ENCODE measurements around the gene LYPD6B.

LYPD6B gene

GRCh38 chr2:149000158-149000938 lies 38.2 kb upstream of the LYPD6B start:
- H3K36me3 ChIP-seq (ENCODE audit: control insufficient read depth in 1 of 2, insufficient read depth in 2 of 2, low read length in 2 of 2) = no peaks in the 10 kb centered on the region
- H3K27ac ChIP-seq (ENCODE audit: low read length) = no peak overlapping the region
- no peaks in the 10 kb centered on the region for H3K9me3 ChIP-seq (ENCODE audit: control insufficient read depth in 1 of 2, low read length in 2 of 2)
- H3K4me1 ChIP-seq (ENCODE audit: control insufficient read depth in 1 of 2, insufficient read depth in 2 of 2, low read length in 2 of 2) = no peaks in the 10 kb centered on the region
- no peak overlapping the region for H3K4me3 ChIP-seq (ENCODE audit: low read depth in 1 of 2, low read length in 2 of 2)
- H3K27me3 ChIP-seq (ENCODE audit: low read depth, low read length) = no peaks in the 10 kb centered on the region

DNA sequence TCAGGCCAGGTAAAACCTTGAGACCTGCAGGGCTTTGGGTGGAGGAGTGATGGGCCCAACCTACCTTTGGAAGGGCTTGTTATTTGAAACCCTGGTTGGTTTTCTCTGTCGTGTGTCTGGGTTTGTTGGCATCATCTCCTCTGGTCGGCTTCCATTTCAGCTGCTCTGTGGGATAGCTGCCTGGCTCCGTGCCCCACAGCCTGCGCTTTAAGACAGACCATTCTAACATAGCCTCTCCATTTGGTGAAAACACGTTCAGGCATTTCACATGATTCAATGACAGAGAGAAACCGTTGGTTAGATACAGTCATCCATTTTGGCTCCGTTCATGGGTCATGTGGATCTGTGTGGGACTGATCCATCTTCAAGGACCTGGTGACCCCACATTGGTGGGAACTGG lies 37.0 kb upstream of the LYPD6B start:
- Histone ChIP-seq H3K9me3 (ENCODE audit: control insufficient read depth in 1 of 2, low read length in 2 of 2) (no peaks in the 10 kb centered on the region), H3K27ac (ENCODE audit: low read length) (no peak overlapping the region), H3K4me1 (ENCODE audit: control insufficient read depth in 1 of 2, insufficient read depth in 2 of 2, low read length in 2 of 2) (no peaks in the 10 kb centered on the region), H3K4me3 (ENCODE audit: low read depth in 1 of 2, low read length in 2 of 2) (no peak overlapping the region), H3K36me3 (ENCODE audit: control insufficient read depth in 1 of 2, insufficient read depth in 2 of 2, low read length in 2 of 2) (no peaks in the 10 kb centered on the region), H3K27me3 (ENCODE audit: low read depth, low read length) (no peaks in the 10 kb centered on the region)

- Histone ChIP-seq H3K27me3 (ENCODE audit: low read depth, low read length) (no peaks in the 10 kb centered on the region), H3K36me3 (ENCODE audit: control insufficient read depth in 1 of 2, insufficient read depth in 2 of 2, low read length in 2 of 2) (no peaks in the 10 kb centered on the region), H3K9me3 (ENCODE audit: control insufficient read depth in 1 of 2, low read length in 2 of 2) (no peaks in the 10 kb centered on the region), H3K4me1 (ENCODE audit: control insufficient read depth in 1 of 2, insufficient read depth in 2 of 2, low read length in 2 of 2) (no peaks in the 10 kb centered on the region), H3K4me3 (ENCODE audit: low read depth in 1 of 2, low read length in 2 of 2) (no peak overlapping the region), H3K27ac (ENCODE audit: low read length) (no peak overlapping the region)
Observed at GRCh38 chr2:149002378-149002890, 36.1 kb upstream of the LYPD6B start.

DNA sequence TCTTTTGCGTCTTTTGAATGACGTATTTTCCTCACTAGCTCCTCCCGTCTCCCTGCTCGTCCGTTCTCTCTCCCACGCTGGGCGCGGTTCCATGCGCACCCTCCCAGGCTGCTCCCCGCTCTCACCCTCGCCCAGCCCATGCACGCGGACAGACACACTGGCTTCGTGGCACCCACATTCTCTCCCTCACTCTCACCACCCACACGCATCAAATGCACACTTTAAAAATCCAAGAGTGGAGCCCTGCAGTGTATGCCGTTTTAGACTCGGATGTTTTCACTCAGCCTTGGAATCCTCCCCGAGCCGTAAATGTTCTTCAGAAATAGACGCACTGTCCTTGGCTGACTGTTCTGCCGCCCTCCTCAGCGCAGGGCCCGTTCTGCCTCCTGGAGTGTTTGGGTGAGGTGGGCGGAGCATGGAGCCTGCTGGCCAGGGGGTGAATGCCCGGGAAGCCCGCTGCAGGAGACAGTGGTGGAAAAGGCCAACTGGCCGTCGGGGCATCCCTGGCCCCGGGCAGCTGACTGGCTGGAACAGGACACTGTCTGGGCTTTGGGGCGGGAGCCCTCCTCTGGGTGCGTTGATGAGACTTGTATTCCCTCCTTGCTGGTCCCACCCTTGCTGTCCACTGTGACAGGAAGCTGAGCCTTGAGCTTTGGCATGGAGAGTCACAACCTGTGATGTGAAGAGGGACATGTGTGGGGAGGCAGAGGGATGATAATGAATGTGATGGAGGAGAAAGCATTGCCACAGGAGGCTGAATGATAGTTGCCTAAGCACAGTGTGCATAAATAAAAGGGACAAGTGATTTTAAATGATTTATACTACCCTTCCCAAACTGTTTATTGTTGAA lies 35.4 kb upstream of the LYPD6B start:
- H3K9me3 ChIP-seq (ENCODE audit: control insufficient read depth in 1 of 2, low read length in 2 of 2) = no peaks in the 10 kb centered on the region
- no peak overlapping the region for H3K4me3 ChIP-seq (ENCODE audit: low read depth in 1 of 2, low read length in 2 of 2)
- H3K27me3 ChIP-seq (ENCODE audit: low read depth, low read length) = no peaks in the 10 kb centered on the region
- H3K4me1 ChIP-seq (ENCODE audit: control insufficient read depth in 1 of 2, insufficient read depth in 2 of 2, low read length in 2 of 2) = no peaks in the 10 kb centered on the region
- H3K36me3 ChIP-seq (ENCODE audit: control insufficient read depth in 1 of 2, insufficient read depth in 2 of 2, low read length in 2 of 2) = no peaks in the 10 kb centered on the region
- H3K27ac ChIP-seq (ENCODE audit: low read length) = no peak overlapping the region

GRCh38 chr2:149004836-149005235 lies 33.7 kb upstream of the LYPD6B start:
- Histone ChIP-seq H3K4me3 (ENCODE audit: low read depth in 1 of 2, low read length in 2 of 2) (no peak overlapping the region), H3K36me3 (ENCODE audit: control insufficient read depth in 1 of 2, insufficient read depth in 2 of 2, low read length in 2 of 2) (no peaks in the 10 kb centered on the region), H3K4me1 (ENCODE audit: control insufficient read depth in 1 of 2, insufficient read depth in 2 of 2, low read length in 2 of 2) (no peaks in the 10 kb centered on the region), H3K9me3 (ENCODE audit: control insufficient read depth in 1 of 2, low read length in 2 of 2) (no peaks in the 10 kb centered on the region), H3K27me3 (ENCODE audit: low read depth, low read length) (no peaks in the 10 kb centered on the region), H3K27ac (ENCODE audit: low read length) (no peak overlapping the region)

- Histone ChIP-seq H3K4me1 (ENCODE audit: control insufficient read depth in 1 of 2, insufficient read depth in 2 of 2, low read length in 2 of 2) (no peaks in the 10 kb centered on the region), H3K9me3 (ENCODE audit: control insufficient read depth in 1 of 2, low read length in 2 of 2) (no peaks in the 10 kb centered on the region), H3K36me3 (ENCODE audit: control insufficient read depth in 1 of 2, insufficient read depth in 2 of 2, low read length in 2 of 2) (no peaks in the 10 kb centered on the region), H3K4me3 (ENCODE audit: low read depth in 1 of 2, low read length in 2 of 2) (no peak overlapping the region), H3K27me3 (ENCODE audit: low read depth, low read length) (no peaks in the 10 kb centered on the region), H3K27ac (ENCODE audit: low read length) (no peak overlapping the region)
Observed at GRCh38 chr2:149005471-149006077, 32.9 kb upstream of the LYPD6B start.

DNA sequence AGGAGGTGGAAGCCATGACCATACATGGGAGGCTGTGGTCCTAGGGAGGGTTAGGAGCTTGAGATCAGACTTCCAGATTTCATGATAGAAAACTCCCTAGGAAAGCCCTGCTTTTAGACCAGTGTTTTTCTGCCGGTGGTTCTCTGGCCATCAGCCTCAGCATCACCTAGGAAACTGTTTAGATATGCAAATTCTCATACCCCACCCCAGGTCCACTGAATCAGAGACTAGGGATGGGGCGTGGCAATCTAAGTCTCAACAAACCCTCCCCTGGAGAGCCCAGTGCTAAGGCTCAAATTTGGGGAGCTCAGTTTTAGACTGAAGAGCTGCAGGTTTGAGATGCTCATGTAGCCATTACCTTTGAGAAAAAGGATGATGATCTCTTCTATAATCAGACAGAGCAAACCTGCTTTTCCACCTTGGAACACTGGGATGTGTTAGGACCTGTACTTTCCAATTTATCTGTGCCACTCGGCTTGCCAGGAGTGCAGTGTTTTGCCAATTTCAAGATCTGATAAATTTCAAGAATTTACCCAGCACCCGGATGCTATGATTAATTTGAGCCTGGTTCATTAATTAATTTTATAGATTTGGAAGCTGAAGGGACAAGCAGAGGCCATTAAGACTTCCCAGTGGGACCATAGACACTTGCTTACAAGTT lies 31.5 kb upstream of the LYPD6B start:
- H3K4me1 ChIP-seq (ENCODE audit: control insufficient read depth in 1 of 2, insufficient read depth in 2 of 2, low read length in 2 of 2) = no peaks in the 10 kb centered on the region
- H3K27ac ChIP-seq (ENCODE audit: low read length) = no peak overlapping the region
- H3K9me3 ChIP-seq (ENCODE audit: control insufficient read depth in 1 of 2, low read length in 2 of 2) = no peaks in the 10 kb centered on the region
- H3K27me3 ChIP-seq (ENCODE audit: low read depth, low read length) = no peaks in the 10 kb centered on the region
- no peak overlapping the region for H3K4me3 ChIP-seq (ENCODE audit: low read depth in 1 of 2, low read length in 2 of 2)
- H3K36me3 ChIP-seq (ENCODE audit: control insufficient read depth in 1 of 2, insufficient read depth in 2 of 2, low read length in 2 of 2) = no peaks in the 10 kb centered on the region

DNA sequence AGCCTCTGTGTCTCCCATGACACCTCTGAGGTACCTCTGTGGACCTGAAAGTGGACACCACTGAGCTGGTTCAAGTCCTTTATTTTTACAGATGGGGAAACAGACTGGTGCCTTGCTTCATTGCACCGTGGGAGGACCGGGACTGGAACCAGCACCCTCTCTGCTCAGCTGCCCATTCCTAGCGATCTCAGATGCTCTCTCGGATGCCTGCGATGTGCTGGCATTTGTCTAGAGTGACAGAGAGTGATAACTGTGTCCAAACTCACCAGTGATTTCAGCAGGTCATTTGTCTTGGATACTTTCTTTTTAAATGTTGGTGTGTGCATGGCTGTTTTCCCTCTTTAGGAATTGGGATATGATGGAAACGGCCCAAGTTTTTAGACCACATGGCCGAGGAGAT lies 30.1 kb upstream of the LYPD6B start:
- H3K27me3 ChIP-seq (ENCODE audit: low read depth, low read length) = no peaks in the 10 kb centered on the region
- no peaks in the 10 kb centered on the region for H3K4me1 ChIP-seq (ENCODE audit: control insufficient read depth in 1 of 2, insufficient read depth in 2 of 2, low read length in 2 of 2)
- H3K36me3 ChIP-seq (ENCODE audit: control insufficient read depth in 1 of 2, insufficient read depth in 2 of 2, low read length in 2 of 2) = no peaks in the 10 kb centered on the region
- no peaks in the 10 kb centered on the region for H3K9me3 ChIP-seq (ENCODE audit: control insufficient read depth in 1 of 2, low read length in 2 of 2)
- H3K4me3 ChIP-seq (ENCODE audit: low read depth in 1 of 2, low read length in 2 of 2) = no peak overlapping the region
- no peak overlapping the region for H3K27ac ChIP-seq (ENCODE audit: low read length)

- no peak overlapping the region for H3K4me3 ChIP-seq (ENCODE audit: low read depth in 1 of 2, low read length in 2 of 2)
- no peaks in the 10 kb centered on the region for H3K9me3 ChIP-seq (ENCODE audit: control insufficient read depth in 1 of 2, low read length in 2 of 2)
- H3K27me3 ChIP-seq (ENCODE audit: low read depth, low read length) = no peaks in the 10 kb centered on the region
- no peaks in the 10 kb centered on the region for H3K4me1 ChIP-seq (ENCODE audit: control insufficient read depth in 1 of 2, insufficient read depth in 2 of 2, low read length in 2 of 2)
- H3K36me3 ChIP-seq (ENCODE audit: control insufficient read depth in 1 of 2, insufficient read depth in 2 of 2, low read length in 2 of 2) = no peaks in the 10 kb centered on the region
- no peak overlapping the region for H3K27ac ChIP-seq (ENCODE audit: low read length)
Observed at GRCh38 chr2:149009576-149010461, 28.7 kb upstream of the LYPD6B start.

DNA sequence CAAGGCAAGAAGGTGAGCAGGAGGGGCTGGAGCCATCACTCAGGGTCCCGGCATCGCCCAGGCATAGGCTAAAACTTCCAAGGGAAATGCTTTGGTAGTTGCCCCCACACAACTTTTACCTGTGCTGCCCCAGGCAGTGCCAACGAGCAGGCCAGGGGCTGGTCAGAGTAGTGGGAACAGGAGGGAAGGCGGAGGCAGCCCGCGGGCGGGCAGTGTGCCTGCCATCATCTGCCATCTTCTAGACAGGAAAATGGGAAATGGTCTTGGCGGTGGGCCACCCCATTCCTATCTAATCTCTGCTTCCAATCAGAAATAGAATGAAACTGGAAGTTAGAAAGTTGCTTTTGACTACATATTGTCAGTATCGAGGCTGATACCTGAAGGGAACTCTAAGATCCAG lies 26.0 kb upstream of the LYPD6B start:
- Histone ChIP-seq H3K4me3 (ENCODE audit: low read depth in 1 of 2, low read length in 2 of 2) (no peak overlapping the region), H3K9me3 (ENCODE audit: control insufficient read depth in 1 of 2, low read length in 2 of 2) (no peaks in the 10 kb centered on the region), H3K4me1 (ENCODE audit: control insufficient read depth in 1 of 2, insufficient read depth in 2 of 2, low read length in 2 of 2) (no peaks in the 10 kb centered on the region), H3K27ac (ENCODE audit: low read length) (no peak overlapping the region), H3K27me3 (ENCODE audit: low read depth, low read length) (no peaks in the 10 kb centered on the region), H3K36me3 (ENCODE audit: control insufficient read depth in 1 of 2, insufficient read depth in 2 of 2, low read length in 2 of 2) (no peaks in the 10 kb centered on the region)
